ENCODE data around the gene UMPS. TPM values are rescaled to one million over a fixed set of nuclear protein-coding genes. Genes with fewer than 3 reads are reported as not detected.

The UMPS gene
- total RNA-seq, 1 donor from 2014 or later: 38.3 TPM

- H3K9me3 Mint-ChIP-seq (ENCODE audit: unreplicated experiment): no peaks in the 10 kb centered on the region
- peak overlapping the region; percentile 7 for H2AFZ ChIP-seq (ENCODE audit: low read depth, low read length)
Measured at GRCh38 chr3:124700880-124701684, 29.2 kb upstream of the UMPS start.

GRCh38 chr3:124701687-124702086, 28.6 kb upstream of the UMPS start:
- DNase-seq (ENCODE audit: low read depth) (peak; percentile 68), FAIRE-seq (no peak)
- TF ChIP-seq CTCF (IDR thresholded peaks at IDR 0.05; ENCODE audit: insufficient read depth, low read depth, low read length): no peak
- TF ChIP-seq EZH2 (IDR thresholded peaks at IDR 0.05; ENCODE audit: insufficient read depth, low read length): no peak
- Histone ChIP-seq H3K27me3 (ENCODE audit: insufficient read depth, low read length) (no peaks in the 10 kb centered on the region), H3K4me1 (ENCODE audit: insufficient read depth, low read length) (peaks cover 10% of the 10 kb centered on the region), H2AFZ (ENCODE audit: low read depth, low read length) (no peak overlapping the region), H3K27ac (ENCODE audit: low read depth, low read length) (peak overlapping the region; percentile 84), H3K4me3 (ENCODE audit: insufficient read depth, low read depth, low read length) (peak overlapping the region; percentile 45), H4K20me1 (ENCODE audit: insufficient read depth, low read length) (no peaks in the 10 kb centered on the region), H3K79me2 (ENCODE audit: insufficient read depth, low read length) (peaks cover 8% of the 10 kb centered on the region), H3K9ac (ENCODE audit: low read length) (peak overlapping the region; percentile 60), H3K9me3 (ENCODE audit: insufficient read depth, low read depth, low read length) (no peaks in the 10 kb centered on the region), H3K4me2 (ENCODE audit: low read length) (peak overlapping the region; percentile 75), H3K36me3 (ENCODE audit: insufficient read depth, low read length) (no peaks in the 10 kb centered on the region)
- Mint-ChIP-seq H3K4me3 (ENCODE audit: unreplicated experiment) (peak overlapping the region; percentile 50), H3K4me1 (ENCODE audit: low read depth, unreplicated experiment) (peaks cover 26% of the 10 kb centered on the region), H3K9me3 (ENCODE audit: unreplicated experiment) (no peaks in the 10 kb centered on the region), H3K27me3 (ENCODE audit: low read depth, unreplicated experiment) (peaks cover 2% of the 10 kb centered on the region), H3K27ac (ENCODE audit: unreplicated experiment) (peak overlapping the region; percentile 94), H3K36me3 (ENCODE audit: low read depth, unreplicated experiment) (no peaks in the 10 kb centered on the region)

More at GRCh38 chr3:124700880-124701684, 29.2 kb upstream of the UMPS start:
- peak overlapping the region; percentile 75 for H3K4me2 ChIP-seq (ENCODE audit: low read length)
- H3K27ac Mint-ChIP-seq (ENCODE audit: unreplicated experiment): peak overlapping the region; percentile 94
- peaks cover 2% of the 10 kb centered on the region for H3K27me3 Mint-ChIP-seq (ENCODE audit: low read depth, unreplicated experiment)
- FAIRE-seq (no peak), DNase-seq (ENCODE audit: low read depth) (peak; percentile 47)
- peak overlapping the region; percentile 84 for H3K27ac ChIP-seq (ENCODE audit: low read depth, low read length)
- no peak overlapping the region for H3K4me3 Mint-ChIP-seq (ENCODE audit: unreplicated experiment)
- H3K4me1 ChIP-seq (ENCODE audit: insufficient read depth, low read length): peaks cover 10% of the 10 kb centered on the region
- no peaks in the 10 kb centered on the region for H4K20me1 ChIP-seq (ENCODE audit: insufficient read depth, low read length)
- no peaks in the 10 kb centered on the region for H3K9me3 ChIP-seq (ENCODE audit: insufficient read depth, low read depth, low read length)
- H3K36me3 Mint-ChIP-seq (ENCODE audit: low read depth, unreplicated experiment): no peaks in the 10 kb centered on the region
- no peak for TF ChIP-seq EZH2 (IDR thresholded peaks at IDR 0.05; ENCODE audit: insufficient read depth, low read length)
- no peak for TF ChIP-seq CTCF (IDR thresholded peaks at IDR 0.05; ENCODE audit: insufficient read depth, low read depth, low read length)
- H3K27me3 ChIP-seq (ENCODE audit: insufficient read depth, low read length): no peaks in the 10 kb centered on the region
- no peaks in the 10 kb centered on the region for H3K36me3 ChIP-seq (ENCODE audit: insufficient read depth, low read length)
- peaks cover 26% of the 10 kb centered on the region for H3K4me1 Mint-ChIP-seq (ENCODE audit: low read depth, unreplicated experiment)
- peak overlapping the region; percentile 60 for H3K9ac ChIP-seq (ENCODE audit: low read length)
- H3K4me3 ChIP-seq (ENCODE audit: insufficient read depth, low read depth, low read length): peak overlapping the region; percentile 45
- peaks cover 8% of the 10 kb centered on the region for H3K79me2 ChIP-seq (ENCODE audit: insufficient read depth, low read length)

GRCh38 chr3:124702950-124703349, 27.3 kb upstream of the UMPS start:
- H3K27ac Mint-ChIP-seq (ENCODE audit: unreplicated experiment): no peak overlapping the region
- H3K9ac ChIP-seq (ENCODE audit: low read length): no peak overlapping the region
- H3K36me3 ChIP-seq (ENCODE audit: insufficient read depth, low read length): no peaks in the 10 kb centered on the region
- no peaks in the 10 kb centered on the region for H3K9me3 ChIP-seq (ENCODE audit: insufficient read depth, low read depth, low read length)
- peaks cover 8% of the 10 kb centered on the region for H3K79me2 ChIP-seq (ENCODE audit: insufficient read depth, low read length)
- DNase-seq (ENCODE audit: low read depth): no peak
- no peak overlapping the region for H3K4me3 Mint-ChIP-seq (ENCODE audit: unreplicated experiment)
- peaks cover 34% of the 10 kb centered on the region for H3K4me1 Mint-ChIP-seq (ENCODE audit: low read depth, unreplicated experiment)
- peak overlapping the region; percentile 12 for H3K4me3 ChIP-seq (ENCODE audit: insufficient read depth, low read depth, low read length)
- H3K36me3 Mint-ChIP-seq (ENCODE audit: low read depth, unreplicated experiment): no peaks in the 10 kb centered on the region
- TF ChIP-seq CTCF (IDR thresholded peaks at IDR 0.05; ENCODE audit: insufficient read depth, low read depth, low read length) (no peak), EZH2 (IDR thresholded peaks at IDR 0.05; ENCODE audit: insufficient read depth, low read length) (no peak)
- peaks cover 16% of the 10 kb centered on the region for H3K4me1 ChIP-seq (ENCODE audit: insufficient read depth, low read length)
- no peak for FAIRE-seq
- peaks cover 1% of the 10 kb centered on the region for H3K27me3 Mint-ChIP-seq (ENCODE audit: low read depth, unreplicated experiment)
- H3K27ac ChIP-seq (ENCODE audit: low read depth, low read length): no peak overlapping the region
- peaks cover 2% of the 10 kb centered on the region for H3K9me3 Mint-ChIP-seq (ENCODE audit: unreplicated experiment)
- H3K4me2 ChIP-seq (ENCODE audit: low read length): peak overlapping the region; percentile 75
- H3K27me3 ChIP-seq (ENCODE audit: insufficient read depth, low read length): no peaks in the 10 kb centered on the region
- H2AFZ ChIP-seq (ENCODE audit: low read depth, low read length): no peak overlapping the region
- no peaks in the 10 kb centered on the region for H4K20me1 ChIP-seq (ENCODE audit: insufficient read depth, low read length)
